IPS DF 4.7 (cell line): Measurements from ENCODE around the gene RAB2B.
A peak's percentile ranks its signal among the peaks of the same experiment; 100 is the strongest.

ENCODE experiments used
- DNase-seq: peaks from one replicate; pipeline ENCODE4 v3.0.0-alpha.2; 2013; ENCODE audit warnings: low spot score; ENCODE audit errors: extremely low read depth

RAB2B gene

DNA sequence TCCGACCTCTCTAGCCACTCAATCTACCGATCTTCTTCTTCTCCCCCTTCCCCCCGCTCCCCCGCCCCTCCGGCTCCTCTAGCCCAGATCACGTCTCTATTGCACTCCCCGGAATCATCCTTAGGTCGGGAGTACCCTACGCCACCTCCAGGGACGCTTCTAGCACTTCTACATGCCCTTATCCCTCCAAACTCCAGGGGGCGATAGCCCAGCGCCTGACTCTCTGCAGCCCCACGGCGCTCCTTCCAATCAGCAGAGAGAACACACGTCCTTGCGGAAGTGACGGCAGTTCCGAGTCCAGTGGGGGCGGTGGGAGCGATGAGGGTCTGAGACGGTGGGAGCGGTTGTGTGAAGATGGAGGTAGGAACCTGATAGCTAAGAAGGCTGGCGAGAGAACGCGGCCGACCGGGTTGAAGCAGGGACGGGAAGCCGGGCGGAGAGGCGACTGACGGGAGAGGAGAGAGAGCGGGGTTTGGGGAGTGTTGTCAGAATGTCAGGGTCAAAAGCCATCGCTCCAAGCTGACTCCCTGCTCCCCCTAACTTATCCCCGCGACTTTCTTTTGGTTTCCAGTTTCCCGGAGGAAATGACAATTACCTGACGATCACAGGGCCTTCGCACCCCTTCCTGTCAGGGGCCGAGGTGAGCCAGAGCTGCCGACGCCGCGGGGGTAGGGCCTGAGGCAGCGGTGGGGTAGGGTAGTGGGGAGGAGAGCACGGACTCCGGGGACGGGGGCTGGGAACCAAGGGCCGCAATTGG lies at the start of gene RAB2B, which contains the start of gene TOX4:
Gene RAB2B, minus strand, starts transcription at position 35 of the 757 bp plus-strand sequence. CDS start 87 bp downstream, outside the sequence.
Gene TOX4, plus strand, starts transcription at position 271 of the 757 bp plus-strand sequence. Its CDS starts 84 bp downstream, at position 355.
- peak; percentile 97 for DNase-seq

DNA sequence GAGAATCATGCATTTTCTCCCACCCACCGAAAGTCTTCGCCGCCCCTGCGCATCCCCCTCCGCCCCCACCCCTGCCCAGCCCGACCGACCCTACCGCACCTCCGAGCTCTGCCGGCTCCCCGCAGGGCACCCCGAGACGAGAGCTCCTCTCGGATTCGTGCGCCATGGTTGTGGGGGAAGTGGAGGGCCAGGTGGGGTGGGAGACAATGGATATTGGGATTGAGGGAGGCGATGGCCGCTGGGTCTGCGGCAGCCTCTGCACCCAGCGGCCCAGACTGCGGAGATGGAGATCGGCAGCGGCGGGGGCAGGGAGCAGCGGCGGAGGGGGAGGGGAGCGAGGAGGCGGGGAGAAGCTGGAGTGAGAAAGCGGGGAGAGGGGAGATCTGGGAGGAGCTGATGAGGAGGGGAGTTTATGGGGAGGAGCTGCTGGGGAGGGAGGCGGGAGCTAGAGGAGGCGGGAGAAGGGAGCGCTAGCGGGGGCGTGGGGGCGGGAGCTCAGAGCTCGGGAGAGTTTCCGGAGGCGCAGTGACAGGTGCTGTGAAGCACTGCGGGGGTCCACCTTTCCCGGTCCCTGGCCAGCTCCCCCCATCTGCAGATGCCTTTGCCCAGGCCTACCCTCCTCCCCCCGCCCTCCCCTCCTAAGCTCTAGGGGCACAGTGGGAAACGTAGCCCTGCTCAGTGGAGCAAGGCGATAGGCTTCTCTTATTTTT lies 49.4 kb upstream of the RAB2B start, which contains the start of gene SALL2:
Gene SALL2, minus strand, starts transcription at position 385 of the 710 bp plus-strand sequence. Its CDS starts 219 bp downstream, at position 166.
- DNase-seq = peak; percentile 95

DNA sequence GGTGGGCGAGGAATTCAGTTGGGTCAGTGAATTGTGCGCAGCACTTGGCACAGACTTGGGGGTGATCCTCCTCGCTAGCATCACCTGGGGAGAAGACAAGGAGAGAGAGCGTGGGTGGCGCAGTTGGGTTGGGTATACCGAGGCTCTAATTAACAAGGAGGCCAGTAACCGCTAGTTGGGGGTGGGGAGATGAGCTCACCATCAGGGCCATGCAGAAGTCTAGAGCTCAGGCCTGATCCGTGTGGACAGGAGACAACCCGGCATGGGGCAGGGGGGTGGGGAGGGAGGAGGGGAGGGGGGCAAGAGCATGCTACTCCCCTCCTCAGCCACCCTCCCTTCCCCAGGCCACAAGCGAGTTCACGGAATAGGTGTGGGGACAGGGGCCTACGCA lies 48.8 kb upstream of the RAB2B start:
- no peak for DNase-seq

DNA sequence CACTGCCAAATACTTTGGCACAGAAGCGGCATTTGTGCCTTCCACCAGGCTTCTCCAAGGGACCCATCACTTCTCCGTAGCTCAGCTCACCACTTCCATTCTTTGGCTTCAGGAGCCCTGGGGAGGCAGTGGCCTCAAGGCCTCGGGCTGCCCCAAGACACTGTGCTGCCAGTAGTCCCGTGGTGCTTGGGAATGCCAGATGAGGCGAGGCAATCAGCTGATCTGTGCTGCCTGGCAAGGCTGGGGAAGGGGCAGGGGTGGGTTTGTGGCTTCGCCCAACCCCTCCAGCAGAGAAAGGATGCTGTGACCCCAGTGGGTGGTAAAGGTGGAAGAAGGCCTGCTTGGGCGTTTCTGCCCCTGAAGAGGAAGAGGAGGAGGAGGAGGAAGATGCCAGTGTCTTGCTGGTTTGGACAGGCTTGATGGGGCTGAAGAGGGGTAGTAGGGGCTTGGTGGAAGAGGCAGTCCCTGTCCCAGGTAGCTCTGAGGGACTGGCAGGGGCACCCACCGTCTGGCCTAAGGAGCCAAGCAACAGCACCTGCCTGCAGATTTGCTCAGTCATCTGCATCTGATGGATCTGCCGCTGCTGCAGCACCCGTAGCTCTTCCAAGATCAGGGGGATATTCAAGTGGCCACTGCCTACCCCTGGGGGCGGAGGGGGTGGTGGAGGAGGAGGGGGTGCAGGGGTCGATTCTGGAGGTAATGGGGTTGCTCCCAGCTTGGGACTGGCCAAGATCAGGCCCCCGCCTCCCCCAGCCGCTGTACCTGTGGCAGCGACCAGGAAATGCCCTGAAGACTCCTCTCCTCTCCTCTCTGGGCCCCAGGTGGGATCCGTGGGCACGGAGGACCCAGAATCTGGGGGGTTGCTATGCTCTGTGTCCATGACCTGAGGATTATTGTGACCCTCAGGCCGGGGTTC lies 48.1 kb upstream of the RAB2B start:
- DNase-seq = no peak

DNA sequence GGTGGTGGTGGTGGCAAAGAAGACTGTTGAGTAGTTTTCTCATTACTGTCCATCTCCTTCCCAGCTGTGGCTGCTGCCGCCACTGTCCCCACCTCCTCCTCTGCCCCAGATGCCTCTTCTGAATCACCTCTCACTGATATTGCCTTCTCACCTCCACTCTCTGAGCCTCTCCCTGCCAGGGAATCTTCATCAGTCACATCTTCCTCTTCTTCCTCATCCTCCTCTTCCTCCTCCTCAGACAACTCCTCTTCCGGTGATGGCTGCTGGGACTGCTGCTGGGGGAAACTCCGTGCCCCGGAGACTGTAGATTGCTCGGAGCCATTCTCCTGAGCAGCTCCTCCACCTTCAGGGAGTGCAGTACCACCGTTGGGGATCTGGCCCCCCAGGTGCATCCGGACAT lies 46.4 kb upstream of the RAB2B start:
- no peak for DNase-seq

DNA sequence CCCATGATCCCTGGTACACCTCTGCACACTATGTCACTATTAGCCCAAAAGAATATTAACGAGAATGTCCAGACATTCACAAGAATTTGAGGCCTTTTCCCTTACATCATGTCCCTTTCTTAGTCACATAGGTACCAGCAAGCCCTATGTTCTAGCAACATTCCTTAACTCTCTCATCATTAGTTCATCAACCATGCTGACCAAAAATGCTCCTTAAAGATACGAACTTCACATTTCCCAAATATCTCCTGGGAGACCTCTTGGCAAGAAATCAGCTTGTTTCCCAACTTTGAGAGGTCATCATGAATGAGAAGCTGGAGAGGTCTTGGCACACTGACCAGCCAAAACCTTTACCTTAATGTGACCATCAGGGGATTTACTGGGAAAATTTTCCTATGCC lies 44.7 kb upstream of the RAB2B start:
- DNase-seq = no peak

DNA sequence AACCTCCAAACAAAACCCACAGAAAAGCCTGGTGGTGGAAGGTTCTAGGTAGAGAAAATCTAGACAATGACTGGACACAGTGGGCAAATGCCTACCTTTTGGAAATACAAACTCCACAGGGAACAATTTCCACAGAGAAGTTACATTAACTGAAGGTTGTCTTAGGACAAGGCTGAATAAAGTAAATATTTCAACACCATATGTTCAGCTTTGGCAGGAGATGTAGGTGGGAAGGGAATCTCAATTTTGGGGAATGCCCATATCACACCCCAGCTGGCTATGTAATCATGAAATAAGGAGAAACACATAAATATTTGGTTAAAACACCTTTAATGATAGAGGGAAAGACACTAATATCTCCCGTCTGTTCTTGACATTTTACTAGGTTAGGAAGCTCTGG lies 44.0 kb upstream of the RAB2B start:
- no peak for DNase-seq

DNA sequence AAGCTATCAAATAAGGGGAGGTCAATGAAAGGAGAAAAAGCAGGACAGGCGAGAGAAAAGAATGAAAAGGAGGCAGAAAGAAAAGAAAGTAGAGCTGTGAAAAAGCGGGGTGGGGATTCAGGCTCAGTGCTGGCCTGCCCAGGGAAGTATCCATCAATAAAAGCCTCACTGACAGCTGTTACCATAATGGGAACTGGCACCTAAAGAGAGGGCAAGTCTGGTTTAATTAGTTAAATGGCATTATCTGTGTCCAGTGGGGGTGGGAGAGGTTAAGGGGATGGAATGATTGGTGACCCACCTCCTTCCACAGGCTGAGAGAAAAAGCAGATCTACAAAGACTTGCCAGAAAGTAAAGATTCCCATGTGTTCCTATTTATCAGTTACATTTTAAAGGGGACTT lies 42.0 kb upstream of the RAB2B start:
- no peak for DNase-seq

DNA sequence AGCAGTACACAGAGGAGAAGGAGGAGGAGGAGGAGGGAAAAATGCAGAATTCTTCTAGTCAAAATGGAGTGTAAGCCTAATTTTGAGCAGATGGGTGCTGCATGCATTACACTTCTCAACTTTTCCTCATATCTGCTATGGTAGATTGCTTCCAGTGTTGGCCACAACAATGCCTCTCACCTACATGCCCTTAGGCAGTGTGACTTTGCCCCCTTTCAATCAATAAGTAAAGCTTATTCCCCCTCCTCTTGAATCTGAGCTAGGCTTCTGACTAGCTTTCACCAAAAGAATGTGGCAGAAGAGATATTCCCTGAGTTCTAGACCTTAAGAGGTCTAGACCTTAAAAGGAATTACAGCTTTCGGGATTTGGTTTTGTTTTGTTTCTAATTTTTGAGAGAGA lies 37.6 kb upstream of the RAB2B start:
- DNase-seq = no peak

DNA sequence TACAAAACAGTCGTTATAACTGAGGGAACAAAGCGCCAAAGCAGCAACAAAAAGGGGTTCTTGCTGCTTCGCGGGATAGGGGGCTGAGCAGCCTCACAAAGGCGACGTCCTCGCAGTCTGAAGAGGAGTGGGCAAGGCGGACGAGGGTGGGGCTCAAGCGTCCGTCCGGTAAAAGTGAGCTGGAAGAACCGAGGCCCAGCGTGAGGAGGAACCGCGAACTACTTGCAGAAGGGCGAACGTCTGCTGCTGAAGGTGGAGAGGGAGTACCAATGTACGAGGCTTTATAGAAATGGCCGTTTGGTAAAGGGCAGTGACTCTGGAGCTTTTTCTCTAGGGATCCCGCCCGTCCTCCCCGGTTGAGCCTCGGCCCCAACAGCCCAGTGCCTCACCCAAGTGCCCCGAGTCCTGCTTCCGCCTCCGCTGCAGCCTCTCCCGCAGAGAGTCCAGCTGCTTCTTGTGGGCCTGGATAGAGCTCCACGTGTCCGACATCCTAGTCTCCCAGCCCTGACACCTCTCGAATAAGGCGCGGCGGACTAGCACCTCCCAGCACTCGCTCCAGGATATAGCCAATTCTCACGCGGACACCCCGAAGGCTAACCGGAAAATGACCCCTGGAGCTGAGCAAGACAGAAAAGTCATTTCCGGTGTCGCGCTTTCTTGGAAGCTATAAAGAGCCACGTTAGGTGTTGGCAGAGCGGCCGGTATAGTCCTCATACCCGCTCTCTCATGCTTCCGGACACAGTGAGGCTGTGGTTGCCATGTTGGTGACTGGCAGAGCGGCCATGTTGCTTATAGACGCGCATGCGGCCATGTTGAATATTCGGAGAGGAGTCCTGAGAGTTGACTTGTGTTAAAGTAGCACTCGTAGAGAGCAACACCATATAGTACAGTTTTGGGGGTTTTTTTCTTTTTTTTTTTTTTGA lies 34.2 kb upstream of the RAB2B start, which contains the start of gene METTL3:
Gene METTL3, minus strand, starts transcription at position 606 of the 923 bp plus-strand sequence. Its CDS starts 117 bp downstream, at position 489.
- peak; percentile 98 for DNase-seq

DNA sequence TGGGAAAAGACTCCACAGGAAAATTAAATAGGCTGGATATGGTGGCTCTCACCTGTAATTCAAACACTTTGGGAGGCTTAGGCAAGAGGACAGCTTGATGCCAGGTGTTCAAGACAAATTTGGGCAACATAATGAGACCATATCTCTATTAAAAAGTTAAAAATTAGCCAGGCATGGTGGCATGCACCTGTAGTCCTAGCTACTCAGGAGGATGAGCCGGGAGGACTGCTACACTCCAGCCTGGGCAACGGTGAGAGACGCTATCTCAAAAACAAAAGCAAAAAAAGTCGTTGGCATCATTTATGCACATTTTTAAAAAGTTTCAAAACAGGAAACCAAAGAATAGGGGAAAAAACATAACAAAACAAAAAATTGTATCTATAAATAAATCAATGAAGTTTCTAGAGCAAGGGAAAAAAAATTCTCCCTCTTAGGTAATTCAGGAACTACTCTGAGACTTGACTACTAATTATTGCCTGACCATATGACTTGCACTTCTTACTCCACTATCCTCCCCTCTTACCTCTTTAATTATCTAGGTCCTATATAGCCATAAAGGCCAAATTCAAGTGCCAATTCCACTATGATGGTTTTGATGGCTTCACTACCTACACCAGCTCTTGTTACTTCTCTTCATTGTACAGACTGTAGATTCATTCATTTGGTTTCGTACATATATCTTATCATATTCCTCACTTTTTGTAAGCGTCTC lies 32.8 kb upstream of the RAB2B start:
- no peak for DNase-seq

DNA sequence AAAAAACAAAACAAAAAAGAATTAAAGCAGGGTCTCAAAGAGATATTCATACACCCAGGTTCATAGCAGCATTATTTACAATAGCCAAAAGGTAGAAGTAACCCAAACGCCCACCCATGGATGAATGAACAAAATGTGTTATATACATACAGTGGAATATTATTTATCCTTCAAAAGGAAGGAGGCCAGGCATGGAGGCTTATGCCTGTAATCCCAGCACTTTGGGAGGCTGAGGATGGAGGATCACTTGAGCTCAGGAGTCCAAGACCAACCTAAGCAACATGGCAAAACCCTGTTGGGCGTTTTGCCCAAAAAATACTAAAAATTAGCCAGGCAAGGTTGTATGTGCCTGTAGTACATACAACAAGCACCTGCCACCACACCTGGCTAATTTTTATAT lies 29.8 kb upstream of the RAB2B start:
- DNase-seq = no peak

DNA sequence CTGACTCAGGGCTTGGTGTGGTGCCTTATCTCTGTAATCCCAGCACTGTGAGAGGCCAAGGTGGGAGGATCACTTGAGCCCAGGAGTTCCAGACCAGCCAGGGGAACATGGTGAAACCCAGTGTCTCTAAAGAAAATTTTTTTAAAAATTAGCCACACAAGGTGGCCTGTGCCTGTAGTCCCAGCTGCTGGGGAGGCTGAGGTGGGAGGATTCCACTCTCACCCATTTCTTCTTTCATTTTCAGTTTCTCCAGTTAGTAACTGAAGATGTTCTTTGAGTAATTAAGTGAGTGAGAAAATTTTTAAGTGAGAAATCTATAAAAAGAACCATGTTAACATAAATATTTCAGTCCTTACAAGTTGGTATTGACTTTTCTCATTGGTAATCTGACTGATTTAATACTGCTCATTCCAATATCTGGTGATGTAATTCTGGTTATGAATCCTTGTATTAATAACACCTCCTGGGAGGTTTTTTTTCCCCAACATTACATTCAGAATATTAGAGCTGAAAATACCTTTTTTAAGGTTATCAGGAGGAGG lies 28.3 kb upstream of the RAB2B start:
- DNase-seq = no peak

DNA sequence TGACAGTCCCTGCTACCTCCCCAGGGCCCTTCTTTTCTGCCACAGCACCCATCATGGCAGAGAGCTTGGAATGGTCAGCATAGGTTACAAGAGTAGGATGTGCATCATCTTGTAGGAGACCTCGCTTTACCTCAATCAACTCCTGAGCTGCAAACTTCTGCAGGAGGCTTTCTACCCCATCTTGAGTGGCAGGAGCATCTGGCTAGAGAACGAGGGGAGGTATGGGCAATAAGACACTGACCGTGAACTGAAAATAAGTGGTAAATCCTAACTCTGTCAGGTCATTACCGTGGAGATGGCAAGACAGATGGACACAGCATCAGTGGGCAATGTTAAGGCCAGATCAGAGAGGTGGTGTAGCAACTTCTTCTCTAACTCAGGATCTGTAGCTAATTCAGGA lies 26.6 kb upstream of the RAB2B start:
- no peak for DNase-seq

DNA sequence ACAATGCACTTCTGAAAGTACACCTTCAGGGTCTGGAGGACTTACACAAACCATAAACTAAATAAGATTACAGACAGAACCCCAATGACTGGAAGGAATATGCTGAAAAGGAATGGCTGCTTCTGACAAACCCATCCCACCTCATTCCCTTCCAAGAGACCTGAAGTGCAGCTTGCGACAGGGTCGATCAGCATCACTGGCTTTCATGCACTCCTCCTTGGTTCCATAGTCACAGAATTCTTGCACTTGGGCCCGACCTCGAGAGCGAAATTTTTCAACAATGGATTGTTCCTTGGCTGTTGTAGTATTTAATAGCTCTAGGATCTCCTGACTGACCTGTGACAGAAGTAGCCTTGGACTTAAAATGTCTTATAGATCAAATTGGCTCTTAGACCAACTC lies 24.8 kb upstream of the RAB2B start:
- no peak for DNase-seq

DNA sequence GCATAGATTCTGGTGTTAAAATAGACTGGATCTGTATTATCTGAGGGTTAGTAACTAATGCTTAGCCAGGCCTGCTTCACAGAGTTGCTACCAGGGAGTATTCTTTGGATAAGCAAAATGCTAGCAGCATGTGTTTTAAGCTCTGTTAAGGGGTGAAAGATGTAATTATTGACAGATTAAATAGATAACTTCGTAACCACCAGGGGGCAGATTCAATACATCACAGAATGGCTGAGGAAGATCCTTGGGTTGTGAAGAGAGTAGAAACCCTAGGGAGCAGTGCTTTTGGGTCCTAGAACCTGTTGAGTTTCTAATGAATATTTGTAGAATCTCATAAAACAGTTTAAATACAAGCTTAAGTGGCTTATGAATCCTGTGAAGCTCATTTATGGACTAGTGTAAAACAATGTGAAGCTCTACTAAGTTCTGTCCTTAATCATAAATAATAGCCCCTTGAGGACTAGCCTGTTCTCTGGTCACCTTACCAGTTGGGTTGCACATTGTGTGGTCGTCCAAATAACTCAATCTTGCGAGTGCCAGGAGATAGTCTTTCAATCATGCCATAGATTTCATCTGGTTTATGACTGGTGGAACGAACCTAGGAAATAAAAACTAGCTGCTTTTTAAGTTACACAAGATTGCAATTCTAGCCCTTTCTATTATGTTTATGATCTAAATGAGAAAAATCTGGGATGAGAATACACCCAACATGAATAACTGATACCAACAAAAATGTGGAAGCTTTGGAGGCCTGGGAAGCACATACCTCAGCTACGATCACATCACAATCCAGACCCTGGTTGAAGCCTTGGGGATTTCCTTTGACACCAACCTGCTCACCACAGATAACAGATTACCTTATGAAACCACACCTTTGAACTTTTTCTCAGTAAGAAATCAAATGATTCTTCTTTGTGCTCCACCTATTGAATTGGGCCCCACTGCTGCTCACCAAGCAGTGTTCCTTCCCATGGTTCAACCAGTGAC lies 22.1 kb upstream of the RAB2B start:
- DNase-seq = peak; percentile 41

DNA sequence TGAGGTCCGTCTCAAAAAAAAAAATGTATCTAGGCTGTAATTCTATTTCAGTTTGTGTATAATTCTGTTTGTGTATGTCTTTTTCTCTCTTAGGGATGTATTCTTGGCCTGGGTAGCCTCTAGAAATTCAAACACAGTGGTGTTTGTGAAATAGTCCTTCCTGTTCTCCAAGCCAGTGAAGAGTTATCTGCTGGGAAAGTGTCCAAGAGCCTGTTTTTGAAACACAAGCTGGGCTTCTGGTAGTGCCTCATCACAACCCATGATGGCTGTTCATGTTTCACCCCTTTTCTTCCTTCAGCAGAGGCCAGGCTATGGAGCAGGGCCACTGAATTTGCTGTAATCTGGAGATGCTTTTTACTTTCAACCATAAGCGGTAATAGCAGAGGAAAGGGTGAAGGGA lies 19.7 kb upstream of the RAB2B start:
- DNase-seq = no peak
